ENCODE measurements around the gene AAK1.
A peak's percentile ranks its signal among the peaks of the same experiment; 100 is the strongest.

AAK1 gene

GRCh38 chr2:69643602-69644505 lies at the start of gene AAK1:
AAK1 (minus strand) TSS chr2:69643739; CDS start chr2:69643040, 699 bp downstream.
- peak; percentile 6 for TF ChIP-seq CTCF (conservative IDR thresholded peaks at IDR 0.05; ENCODE audit: low read depth, low read length)
- DNase-seq (ENCODE audit: low read depth): peak; percentile 90
- H3K4me3 ChIP-seq (ENCODE audit: low read depth, low read length): peak within 1 kb of the TSS; percentile 92

- TF ChIP-seq CTCF (conservative IDR thresholded peaks at IDR 0.05; ENCODE audit: low read depth, low read length): no peak
- peak; percentile 71 for DNase-seq (ENCODE audit: low read depth)
- H3K4me3 ChIP-seq (ENCODE audit: low read depth, low read length): no peak overlapping the region
Measured at GRCh38 chr2:69692424-69692823, 48.9 kb upstream of the AAK1 start.

GRCh38 chr2:69689969-69690368 lies 46.4 kb upstream of the AAK1 start:
- DNase-seq (ENCODE audit: low read depth): no peak
- H3K4me3 ChIP-seq (ENCODE audit: low read depth, low read length): no peak overlapping the region
- TF ChIP-seq CTCF (conservative IDR thresholded peaks at IDR 0.05; ENCODE audit: low read depth, low read length): no peak

GRCh38 chr2:69689466-69689865 lies 45.9 kb upstream of the AAK1 start:
- TF ChIP-seq CTCF (conservative IDR thresholded peaks at IDR 0.05; ENCODE audit: low read depth, low read length): no peak

GRCh38 chr2:69687971-69688611 lies 44.6 kb upstream of the AAK1 start:
- no peak for DNase-seq (ENCODE audit: low read depth)
- TF ChIP-seq CTCF (conservative IDR thresholded peaks at IDR 0.05; ENCODE audit: low read depth, low read length): no peak
- no peak overlapping the region for H3K4me3 ChIP-seq (ENCODE audit: low read depth, low read length)

More at GRCh38 chr2:69689466-69689865, 45.9 kb upstream of the AAK1 start:
- no peak overlapping the region for H3K4me3 ChIP-seq (ENCODE audit: low read depth, low read length)
- DNase-seq (ENCODE audit: low read depth): no peak

GRCh38 chr2:69686813-69687212 lies 43.3 kb upstream of the AAK1 start:
- H3K4me3 ChIP-seq (ENCODE audit: low read depth, low read length): no peak overlapping the region
- DNase-seq (ENCODE audit: low read depth): no peak
- no peak for TF ChIP-seq CTCF (conservative IDR thresholded peaks at IDR 0.05; ENCODE audit: low read depth, low read length)

All from choroid plexus epithelial cell (primary cell).